Measurements from ENCODE around the gene LSP1. TPM values are rescaled to one million over a fixed set of nuclear protein-coding genes. Genes with fewer than 3 reads are reported as not detected.
"Not testable (repeated sequence)": the region's sequence is repeated elsewhere in the genome, so short reads cannot be mapped to it uniquely, and the experiment has no call there.

Gene LSP1
- total RNA-seq, 4 donors from 2014 or later: 10.3 to 36.5 (median 35.4) TPM

- DNase-seq (ENCODE audit: extremely low spot score): no peak
- no peak for TF ChIP-seq POLR2AphosphoS5 (IDR thresholded peaks at IDR 0.05)
- TF ChIP-seq CTCF (IDR thresholded peaks at IDR 0.05): no peak
- TF ChIP-seq POLR2A (IDR thresholded peaks at IDR 0.05; ENCODE audit: low read depth): no peak
- no peak for TF ChIP-seq EP300 (IDR thresholded peaks at IDR 0.05)
- Histone ChIP-seq H3K4me1 (peaks cover 29 to 70% (median 66%) of the 10 kb centered on the region in 4 donors), H3K27me3 (peaks cover 0 to 21% (median 2%) of the 10 kb centered on the region in 4 donors), H3K9me3 (no peaks in the 10 kb centered on the region), H3K36me3 (no peaks in the 10 kb centered on the region), H3K27ac (replicated peaks in 1 of 4) (peak overlapping the region; percentile 18 to 65 (median 42)), H3K4me3 (peak overlapping the region in 3 of 4 donors; percentile 20 to 42 (median 27))
- 25% methylated on average over 10 of the region's 11 CpGs for WGBS
- intact Hi-C loops (cut with DNase I): no loop called here
Observed at GRCh38 chr11:1873048-1873812, 20.3 kb downstream of the LSP1 start.

- H3K9me3 ChIP-seq; H3K36me3 ChIP-seq; DNase-seq (ENCODE audit: extremely low spot score); intact Hi-C loops (cut with DNase I): not testable (repeated sequence)
- Histone ChIP-seq H3K27ac (replicated peaks in 1 of 4) (peak overlapping the region; percentile 18 to 65 (median 42)), H3K27me3 (peaks cover 0 to 21% (median 2%) of the 10 kb centered on the region in 4 donors), H3K4me3 (peak overlapping the region in 1 of 4 donors; percentile 5), H3K4me1 (peaks cover 29 to 71% (median 67%) of the 10 kb centered on the region in 4 donors)
- WGBS: 83% methylated on average over 17 of the region's 17 CpGs
Observed at GRCh38 chr11:1873813-1874150, 20.9 kb downstream of the LSP1 start.

DNA sequence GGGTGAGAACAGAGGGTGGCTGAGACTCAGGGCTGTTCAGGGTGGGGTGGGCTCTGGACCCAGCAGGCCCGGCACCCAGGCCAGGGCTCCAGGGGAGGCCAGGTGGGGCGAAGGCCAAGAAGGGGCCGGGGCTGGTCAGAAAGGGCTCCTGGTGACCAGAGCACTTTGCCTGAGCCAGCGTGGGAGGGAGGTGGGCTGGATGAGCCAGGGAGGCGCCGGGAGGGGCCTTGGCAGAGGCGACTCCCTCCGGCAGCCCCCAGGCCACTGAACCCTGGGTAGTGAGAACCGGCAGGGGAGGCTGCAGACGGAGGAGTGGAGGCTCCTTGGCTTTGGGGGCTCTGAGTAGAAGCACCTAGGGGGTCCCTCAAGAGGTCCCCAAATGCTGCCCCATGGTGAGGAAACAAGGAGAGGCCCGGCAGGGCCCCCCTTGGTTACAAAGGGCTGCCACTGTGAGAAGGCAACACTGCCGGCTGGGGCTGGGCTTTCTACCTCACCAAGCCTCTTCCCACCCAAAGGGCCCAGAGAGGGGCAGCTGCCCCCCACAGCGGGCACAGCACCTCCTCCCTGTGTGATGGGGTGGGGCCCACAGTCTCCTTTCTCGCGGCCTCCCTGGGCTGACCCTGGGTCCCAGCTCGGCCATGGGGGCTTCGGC, 21.7 kb downstream of the LSP1 start:
- H3K36me3 ChIP-seq; DNase-seq (ENCODE audit: extremely low spot score); intact Hi-C loops (cut with DNase I); H3K9me3 ChIP-seq: not testable (repeated sequence)
- 82% methylated on average over 12 of the region's 17 CpGs for WGBS
- H3K4me1 ChIP-seq: peaks cover 30 to 73% (median 65%) of the 10 kb centered on the region in 4 donors
- H3K27me3 ChIP-seq: peaks cover 0 to 21% (median 2%) of the 10 kb centered on the region in 4 donors
- H3K4me3 ChIP-seq: peak overlapping the region in 3 of 4 donors; percentile 1 to 15 (median 2)
- H3K27ac ChIP-seq (replicated peaks in 1 of 4): peak overlapping the region; percentile 74 to 84 (median 80)

DNA sequence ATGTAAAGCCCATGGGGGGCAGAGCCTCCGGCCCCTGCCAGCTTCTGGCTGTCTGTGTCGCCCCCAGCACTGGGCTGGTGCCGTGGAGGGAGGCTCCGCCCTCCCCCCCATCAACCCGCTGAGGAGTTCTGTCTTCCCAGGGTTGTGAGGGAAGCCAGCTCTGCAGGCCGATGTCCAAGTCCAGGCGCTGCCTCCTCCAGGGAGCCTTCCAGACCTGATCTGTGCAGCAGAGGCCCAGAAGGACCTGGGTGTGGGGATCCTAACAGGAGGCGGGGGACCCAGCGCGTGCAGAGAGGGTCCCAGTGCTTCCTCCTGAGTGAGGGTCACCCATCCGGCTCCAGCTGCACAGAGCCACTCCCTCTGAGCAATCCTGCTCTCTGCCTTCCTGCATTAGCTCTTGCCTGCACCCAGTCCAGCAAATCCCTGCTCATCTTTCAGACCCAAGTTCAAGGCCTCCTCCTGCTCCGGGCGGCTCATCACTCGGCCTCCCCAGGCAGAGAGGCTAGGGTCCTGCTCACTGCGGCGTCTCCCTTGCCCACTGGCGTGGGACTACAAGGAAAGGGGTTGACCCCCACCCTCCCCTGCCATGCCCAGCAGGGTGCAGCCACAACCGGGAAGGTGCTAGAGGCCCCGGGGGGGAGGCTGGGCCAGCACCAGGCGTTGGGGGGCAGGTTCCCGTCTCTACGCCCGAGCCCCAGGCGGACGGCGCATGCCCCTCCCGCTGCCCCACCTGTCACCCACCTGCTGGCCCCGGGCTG, 22.4 kb downstream of the LSP1 start:
- H3K9me3 ChIP-seq: no peaks in the 10 kb centered on the region
- peaks cover 37 to 78% (median 67%) of the 10 kb centered on the region in 4 donors for H3K4me1 ChIP-seq
- H3K4me3 ChIP-seq: peak overlapping the region in 3 of 4 donors; percentile 2 to 15 (median 12)
- peaks cover 0 to 19% (median 2%) of the 10 kb centered on the region in 4 donors for H3K27me3 ChIP-seq
- no peaks in the 10 kb centered on the region for H3K36me3 ChIP-seq
- WGBS: 58% methylated on average over 14 of the region's 28 CpGs
- TF ChIP-seq EP300 (IDR thresholded peaks at IDR 0.05) (no peak), CTCF (IDR thresholded peaks at IDR 0.05) (no peak), POLR2A (IDR thresholded peaks at IDR 0.05; ENCODE audit: low read depth) (no peak), POLR2AphosphoS5 (IDR thresholded peaks at IDR 0.05) (no peak)
- DNase-seq (ENCODE audit: extremely low spot score): no peak
- H3K27ac ChIP-seq (replicated peaks in 1 of 4): peak overlapping the region; percentile 74 to 84 (median 80)
- intact Hi-C loops (cut with DNase I): no loop called here

- 78% methylated on average over 12 of the region's 13 CpGs for WGBS
- Histone ChIP-seq H3K4me1 (peaks cover 43 to 78% (median 67%) of the 10 kb centered on the region in 4 donors), H3K4me3 (peak overlapping the region; percentile 18 to 26 (median 23)), H3K27me3 (peaks cover 0 to 13% (median 0%) of the 10 kb centered on the region in 4 donors), H3K27ac (replicated peaks in 1 of 4) (peak overlapping the region; percentile 74 to 84 (median 80))
- intact Hi-C loops (cut with DNase I); H3K9me3 ChIP-seq; H3K36me3 ChIP-seq; DNase-seq (ENCODE audit: extremely low spot score): not testable (repeated sequence)
Observed at GRCh38 chr11:1875851-1876301, 23.0 kb downstream of the LSP1 start.
